GM12872 (cell line): ENCODE results near the gene HIBADH.

Experiments used
- CTCF ChIP-seq: IDR thresholded peaks from 3 replicates; pipeline ENCODE4 v1.5.1; 2011; ENCODE audit warnings: low read depth, mild to moderate bottlenecking, low read length, moderate library complexity; ENCODE audit not compliant: insufficient read depth

Gene HIBADH

GRCh38 chr7:27678617-27679260 is 16.1 kb upstream of the HIBADH start:
- no peak for TF ChIP-seq CTCF

GRCh38 chr7:27677912-27678612 is 15.4 kb upstream of the HIBADH start:
- TF ChIP-seq CTCF: no peak

GRCh38 chr7:27671675-27672074 is 9.0 kb upstream of the HIBADH start:
- no peak for TF ChIP-seq CTCF

GRCh38 chr7:27670676-27671075 is 8.0 kb upstream of the HIBADH start:
- TF ChIP-seq CTCF: no peak

- TF ChIP-seq CTCF: no peak
Observed at GRCh38 chr7:27670177-27670576, 7.5 kb upstream of the HIBADH start.

- TF ChIP-seq CTCF: no peak
Observed at GRCh38 chr7:27665531-27665930, 2.8 kb upstream of the HIBADH start.

- TF ChIP-seq CTCF: no peak
Observed at GRCh38 chr7:27663989-27664331, 1.3 kb upstream of the HIBADH start.
